GM21786 (cell line): ENCODE data around the gene FAM162A.
"Not testable (repeated sequence)": the region's sequence is repeated elsewhere in the genome, so short reads cannot be mapped to it uniquely, and the experiment has no call there.

ENCODE experiments used
- ATAC-seq: cut with Tn5 transposase; IDR thresholded peaks from one replicate; pipeline ENCODE4 v1.9.1; 2021; ENCODE audit not compliant: unreplicated experiment

FAM162A gene

GRCh38 chr3:122416966-122417365 is 33.0 kb downstream of the FAM162A start:
- no peak for ATAC-seq

DNA sequence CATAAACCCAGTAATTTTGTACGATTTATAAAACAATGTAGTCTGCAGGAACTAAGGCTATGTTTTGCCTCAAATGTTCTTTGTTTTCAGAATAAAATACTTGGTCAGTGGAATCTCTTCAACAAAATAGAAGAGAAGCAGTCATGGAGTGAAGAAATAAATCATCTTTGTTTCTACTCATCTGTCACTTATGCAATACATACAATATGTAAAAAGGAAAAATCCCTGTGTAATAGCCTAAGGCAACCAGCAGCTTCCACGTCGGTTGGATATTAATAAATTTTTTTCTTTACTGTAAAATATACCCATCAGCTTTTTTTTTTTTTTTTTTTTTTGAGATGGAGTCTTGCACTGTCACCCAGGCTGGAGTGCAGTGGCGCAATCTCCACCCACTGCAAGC is 37.1 kb downstream of the FAM162A start:
- no peak for ATAC-seq

DNA sequence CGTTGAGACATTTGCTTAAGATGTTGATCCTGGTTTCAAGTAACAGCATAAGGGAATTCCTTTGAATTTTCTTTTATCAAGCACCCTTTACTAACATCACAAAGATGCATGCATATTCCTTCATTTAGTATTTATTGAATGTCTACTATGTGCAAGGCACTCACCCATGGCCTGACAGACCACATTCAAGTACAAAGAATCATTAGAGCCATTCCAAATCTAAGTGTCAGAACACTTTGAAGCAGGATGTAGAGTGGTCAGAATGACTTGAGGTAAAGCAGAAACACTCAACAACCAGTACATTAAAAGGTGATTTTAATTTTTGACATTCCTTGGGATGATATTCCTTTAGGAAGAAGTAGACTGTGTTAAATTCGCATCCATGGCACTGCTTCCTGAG is 37.9 kb downstream of the FAM162A start:
- no peak for ATAC-seq

- no peak for ATAC-seq
Observed at GRCh38 chr3:122427857-122428471, 44.0 kb downstream of the FAM162A start.

DNA sequence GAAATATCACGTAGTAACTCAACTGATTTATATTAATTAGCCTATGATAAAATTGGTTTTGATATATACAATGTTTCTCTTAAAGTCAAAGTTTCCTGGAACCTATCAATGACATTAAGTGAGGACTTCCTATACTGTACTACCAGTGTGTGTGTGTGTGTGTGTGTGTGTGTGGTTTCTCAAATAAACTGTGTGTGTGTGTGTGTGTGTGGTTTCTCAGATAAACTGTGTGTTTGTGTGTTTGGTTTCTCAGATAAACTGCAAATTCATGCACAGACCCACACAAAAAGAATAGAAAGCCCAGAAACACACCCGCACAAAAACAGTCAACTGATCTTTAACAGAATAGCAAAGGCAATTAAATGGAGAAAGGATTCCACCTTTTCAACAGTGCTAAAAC is 46.4 kb downstream of the FAM162A start:
- ATAC-seq: no peak

GRCh38 chr3:122435950-122436349 is 52.0 kb downstream of the FAM162A start:
- ATAC-seq: no peak

DNA sequence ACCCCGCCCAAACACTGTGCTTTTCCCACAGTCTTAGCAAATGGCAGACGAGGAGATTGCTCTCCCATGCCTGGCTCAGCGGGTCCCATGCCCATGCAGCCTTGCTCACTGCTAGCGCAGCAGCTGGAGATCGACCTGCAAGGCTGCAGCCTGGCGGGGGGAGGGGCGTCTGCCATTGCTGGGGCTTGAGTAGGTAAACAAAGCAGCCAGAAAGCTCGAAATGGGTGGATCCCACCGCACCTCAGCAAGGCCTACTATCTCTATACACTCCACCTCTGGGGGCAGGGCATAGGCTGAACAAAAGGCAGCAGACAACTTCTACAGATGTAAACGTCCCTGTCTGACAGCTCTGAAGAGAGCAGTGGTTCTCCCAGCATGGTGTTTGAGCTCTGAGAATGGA is 59.1 kb downstream of the FAM162A start:
- no peak for ATAC-seq

DNA sequence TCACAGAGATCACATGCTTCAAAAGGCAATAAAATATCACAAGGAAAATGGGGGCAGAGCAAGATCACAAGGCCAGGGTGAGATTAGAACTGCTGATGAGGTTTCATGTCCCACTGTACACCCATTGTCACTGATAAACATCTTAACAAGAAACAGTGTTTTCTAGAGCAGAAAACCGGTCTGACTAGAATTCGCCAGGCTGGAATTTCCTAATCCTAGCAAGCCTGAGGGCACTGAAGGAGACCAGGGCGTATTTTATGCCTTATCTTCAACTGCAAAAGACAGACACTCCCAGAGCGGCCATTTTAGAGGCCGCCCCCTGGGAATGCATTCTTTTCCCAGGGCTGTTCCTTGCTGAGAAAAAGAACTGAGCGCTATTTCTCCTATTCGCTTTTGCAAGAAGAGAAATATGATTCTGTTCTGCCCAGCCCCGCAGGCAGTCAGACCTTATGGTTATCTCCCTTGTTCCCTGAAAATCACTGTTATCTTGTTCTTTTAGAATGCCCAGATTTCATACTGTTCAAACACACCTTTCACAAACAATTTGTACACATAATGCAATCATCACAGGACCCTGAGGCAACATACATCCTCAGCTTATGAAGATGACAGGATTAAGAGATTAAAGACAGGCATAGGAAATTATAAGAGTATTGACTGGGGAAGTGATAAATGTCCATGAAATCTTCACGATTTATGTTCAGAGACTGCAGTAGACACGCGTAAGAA is 59.9 kb downstream of the FAM162A start:
- ATAC-seq: not testable (repeated sequence)

GRCh38 chr3:122444491-122444887 is 60.5 kb downstream of the FAM162A start:
- not testable (repeated sequence) for ATAC-seq

DNA sequence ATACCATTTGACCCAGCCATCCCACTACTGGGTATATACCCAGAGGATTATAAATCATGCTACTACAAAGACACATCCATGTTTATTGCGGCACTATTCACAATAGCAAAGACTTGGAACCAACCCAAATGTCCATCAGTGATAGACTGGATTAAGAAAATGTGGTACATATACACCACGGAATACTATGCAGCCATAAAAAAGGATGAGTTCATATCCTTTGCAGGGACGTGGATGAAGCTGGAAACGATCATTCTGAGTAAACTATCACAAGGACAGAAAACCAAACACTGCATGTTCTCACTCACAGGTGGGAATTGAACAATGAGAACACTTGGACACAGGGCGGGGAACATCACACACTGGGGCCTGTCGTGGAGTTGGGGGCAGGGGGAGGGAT is 64.2 kb downstream of the FAM162A start:
- not testable (repeated sequence) for ATAC-seq

DNA sequence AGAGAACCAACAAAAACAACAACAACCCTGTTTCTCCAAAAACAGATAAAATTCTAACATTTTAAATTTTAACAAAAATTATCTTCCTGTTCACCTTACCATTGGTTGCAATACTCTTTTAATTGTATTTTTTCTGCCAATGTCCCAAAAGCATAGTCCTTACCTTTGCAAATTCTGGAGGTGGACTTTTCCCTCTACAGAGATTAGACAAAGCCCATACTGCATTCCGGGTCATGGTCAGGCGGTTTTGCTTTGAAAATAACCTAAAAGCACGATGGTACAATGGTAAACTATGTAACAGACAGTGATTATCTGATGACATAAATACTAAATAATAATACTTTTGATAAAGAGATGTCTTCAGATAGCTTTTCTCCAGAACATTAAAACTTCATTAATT is 67.4 kb downstream of the FAM162A start:
- no peak for ATAC-seq

GRCh38 chr3:122456074-122456473 is 72.1 kb downstream of the FAM162A start:
- no peak for ATAC-seq

GRCh38 chr3:122457706-122458105 is 73.7 kb downstream of the FAM162A start:
- ATAC-seq: no peak

DNA sequence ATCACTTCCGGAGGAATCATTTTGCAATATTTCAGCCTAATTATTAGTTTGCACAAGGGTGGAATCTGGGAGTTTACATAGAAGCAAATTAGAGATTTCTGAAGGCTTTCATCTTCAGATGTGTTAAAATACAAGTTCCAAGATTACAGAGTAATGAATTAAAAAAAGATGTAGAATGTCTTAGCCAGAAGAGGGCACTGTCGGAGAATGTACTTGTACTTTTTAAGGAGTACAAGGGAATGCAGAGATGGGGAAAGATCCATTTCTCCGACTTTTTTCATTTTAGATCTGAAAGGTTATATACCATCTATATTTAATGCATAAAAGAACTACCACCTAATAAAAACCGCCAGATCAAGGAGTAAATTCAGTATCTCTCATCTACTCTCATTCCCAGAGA is 75.0 kb downstream of the FAM162A start:
- no peak for ATAC-seq

- no peak for ATAC-seq
Observed at GRCh38 chr3:122461806-122462205, 77.8 kb downstream of the FAM162A start.
